GM23338 (cell line): ENCODE measurements around the gene GPATCH4.

ENCODE experiments used
- CTCF ChIP-seq, 2 experiments: fragments of 200-600 bp in 1 of 2; sonication (generic) in 1 of 2; conservative IDR thresholded peaks; 2 replicates each; pipeline versions ENCODE4 v1.5.1 to v1.6.1; 2016 to 2017; ENCODE audit warnings: antibody characterized with exemption in 2 of 2, low read depth in 2 of 2, mild to moderate bottlenecking in 2 of 2, moderate library complexity in 1 of 2
- EZH2 ChIP-seq: fragments of 200-600 bp; sonication (generic); IDR thresholded peaks from one replicate; pipeline ENCODE4 v1.8.0; 2017; ENCODE audit warnings: antibody characterized with exemption, mild to moderate bottlenecking, low read depth; ENCODE audit not compliant: unreplicated experiment
- EZH2phosphoT487 ChIP-seq: fragments of 200-600 bp; sonication (generic); IDR thresholded peaks from one replicate; pipeline ENCODE4 v1.8.1; 2018; ENCODE audit warnings: antibody characterized with exemption; ENCODE audit not compliant: unreplicated experiment
- JUNB ChIP-seq: IDR thresholded peaks from one replicate; pipeline ENCODE4 v1.6.1; 2016; ENCODE audit warnings: antibody characterized with exemption; ENCODE audit not compliant: unreplicated experiment
- NANOG ChIP-seq: IDR thresholded peaks from 2 replicates; pipeline ENCODE4 v1.6.1; 2016; ENCODE audit warnings: antibody characterized with exemption, borderline replicate concordance
- POLR2AphosphoS5 ChIP-seq: IDR thresholded peaks from 2 replicates; pipeline ENCODE4 v1.6.1; 2016; ENCODE audit warnings: antibody characterized with exemption, low read depth
- STAT1 ChIP-seq: IDR thresholded peaks from one replicate; pipeline ENCODE4 v1.6.1; 2016; ENCODE audit warnings: antibody characterized with exemption; ENCODE audit not compliant: unreplicated experiment
- ZNF331 ChIP-seq: fragments of 250-450 bp; sonication (Bioruptor Pico); IDR thresholded peaks from 2 replicates; pipeline ENCODE4 v1.5.0; 2020; ENCODE audit warnings: low read depth, mild to moderate bottlenecking, moderate library complexity
- TF ChIP-seq, protein P1 (sequence below): IDR thresholded peaks from 2 replicates; pipeline ENCODE4 v1.6.1; 2016; ENCODE audit warnings: antibody characterized with exemption
- TF ChIP-seq, protein P2 (sequence below): IDR thresholded peaks from one replicate; pipeline ENCODE4 v1.6.1; 2018; ENCODE audit warnings: antibody characterized with exemption; ENCODE audit not compliant: unreplicated experiment

- no peak for TF ChIP-seq CTCF (conservative IDR thresholded peaks at IDR 0.05; ENCODE audit: low read depth in 2 of 2)
- TF ChIP-seq POLR2AphosphoS5: no peak
- no peak for TF ChIP-seq EZH2
- no peak for TF ChIP-seq JUNB
- no peak for TF ChIP-seq NANOG
- no peak for TF ChIP-seq STAT1
- TF ChIP-seq ZNF331 (CRISPR knock-in tag): no peak
- TF ChIP-seq, protein P1, sequence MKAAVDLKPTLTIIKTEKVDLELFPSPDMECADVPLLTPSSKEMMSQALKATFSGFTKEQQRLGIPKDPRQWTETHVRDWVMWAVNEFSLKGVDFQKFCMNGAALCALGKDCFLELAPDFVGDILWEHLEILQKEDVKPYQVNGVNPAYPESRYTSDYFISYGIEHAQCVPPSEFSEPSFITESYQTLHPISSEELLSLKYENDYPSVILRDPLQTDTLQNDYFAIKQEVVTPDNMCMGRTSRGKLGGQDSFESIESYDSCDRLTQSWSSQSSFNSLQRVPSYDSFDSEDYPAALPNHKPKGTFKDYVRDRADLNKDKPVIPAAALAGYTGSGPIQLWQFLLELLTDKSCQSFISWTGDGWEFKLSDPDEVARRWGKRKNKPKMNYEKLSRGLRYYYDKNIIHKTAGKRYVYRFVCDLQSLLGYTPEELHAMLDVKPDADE: no peak
- TF ChIP-seq, protein P2, sequence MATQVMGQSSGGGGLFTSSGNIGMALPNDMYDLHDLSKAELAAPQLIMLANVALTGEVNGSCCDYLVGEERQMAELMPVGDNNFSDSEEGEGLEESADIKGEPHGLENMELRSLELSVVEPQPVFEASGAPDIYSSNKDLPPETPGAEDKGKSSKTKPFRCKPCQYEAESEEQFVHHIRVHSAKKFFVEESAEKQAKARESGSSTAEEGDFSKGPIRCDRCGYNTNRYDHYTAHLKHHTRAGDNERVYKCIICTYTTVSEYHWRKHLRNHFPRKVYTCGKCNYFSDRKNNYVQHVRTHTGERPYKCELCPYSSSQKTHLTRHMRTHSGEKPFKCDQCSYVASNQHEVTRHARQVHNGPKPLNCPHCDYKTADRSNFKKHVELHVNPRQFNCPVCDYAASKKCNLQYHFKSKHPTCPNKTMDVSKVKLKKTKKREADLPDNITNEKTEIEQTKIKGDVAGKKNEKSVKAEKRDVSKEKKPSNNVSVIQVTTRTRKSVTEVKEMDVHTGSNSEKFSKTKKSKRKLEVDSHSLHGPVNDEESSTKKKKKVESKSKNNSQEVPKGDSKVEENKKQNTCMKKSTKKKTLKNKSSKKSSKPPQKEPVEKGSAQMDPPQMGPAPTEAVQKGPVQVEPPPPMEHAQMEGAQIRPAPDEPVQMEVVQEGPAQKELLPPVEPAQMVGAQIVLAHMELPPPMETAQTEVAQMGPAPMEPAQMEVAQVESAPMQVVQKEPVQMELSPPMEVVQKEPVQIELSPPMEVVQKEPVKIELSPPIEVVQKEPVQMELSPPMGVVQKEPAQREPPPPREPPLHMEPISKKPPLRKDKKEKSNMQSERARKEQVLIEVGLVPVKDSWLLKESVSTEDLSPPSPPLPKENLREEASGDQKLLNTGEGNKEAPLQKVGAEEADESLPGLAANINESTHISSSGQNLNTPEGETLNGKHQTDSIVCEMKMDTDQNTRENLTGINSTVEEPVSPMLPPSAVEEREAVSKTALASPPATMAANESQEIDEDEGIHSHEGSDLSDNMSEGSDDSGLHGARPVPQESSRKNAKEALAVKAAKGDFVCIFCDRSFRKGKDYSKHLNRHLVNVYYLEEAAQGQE: no peak
- no peak for TF ChIP-seq EZH2phosphoT487
Measured at GRCh38 chr1:156554971-156555370, 46.3 kb downstream of the GPATCH4 start.
